Ascending aorta (tissue), 2 donors: ENCODE data around the gene FNDC1. TPM values are rescaled to one million over a fixed set of nuclear protein-coding genes. Genes with fewer than 3 reads are reported as not detected.

Experiments
- DNase-seq, 2 donors: peaks; one replicate each; pipeline ENCODE4 v3.0.0-alpha.2; 2019; ENCODE audit warnings: low spot score in 2 of 2
- H3K27ac ChIP-seq, 2 donors: fragments of 200-600 bp; sonication (generic); one replicate each; pipeline ENCODE4 v1.5.1; 2016 to 2017; ENCODE audit warnings: mild to moderate bottlenecking in 1 of 2
- H3K27me3 ChIP-seq: fragments of 200-600 bp; sonication (generic); one replicate; pipeline ENCODE4 v1.5.1; 2017
- H3K36me3 ChIP-seq, 2 donors: fragments of 200-600 bp; sonication (generic); one replicate each; pipeline ENCODE4 v1.5.1; 2016
- H3K4me1 ChIP-seq, 2 donors: fragments of 200-600 bp; sonication (generic); one replicate each; pipeline ENCODE4 v1.5.1; 2016 to 2017; ENCODE audit warnings: mild to moderate bottlenecking in 1 of 2
- H3K4me3 ChIP-seq, 2 donors: fragments of 200-600 bp; sonication (generic); one replicate each; pipeline ENCODE4 v1.5.1; 2016 to 2017; ENCODE audit warnings: mild to moderate bottlenecking in 1 of 2
- H3K9me3 ChIP-seq, 2 donors: fragments of 200-600 bp; sonication (generic); one replicate each; pipeline ENCODE4 v1.5.1; 2016
- CTCF ChIP-seq, 3 experiments: fragments of 200-600 bp in 2 of 3; fragments of 450-650 bp in 1 of 3; sonication (generic) in 2 of 3; IDR thresholded peaks; one replicate each; pipeline ENCODE4 v1.5.1; 2016 to 2019; ENCODE audit warnings: antibody characterized with exemption in 3 of 3, mild to moderate bottlenecking in 1 of 3, moderate library complexity in 1 of 3
- intact Hi-C: fragments of 100-400 bp; cut with DNase I; formaldehyde crosslinking; loops from one replicate; pipeline ENCODE4 v1.15.1; 2023
- total RNA-seq: library from RNA; depleted of rRNA; stranded (reverse); fragments of >200 nt; gene quantifications from one replicate; pipeline ENCODE4 v1.1.0, GENCODE V29; 2016

FNDC1 gene
- total RNA-seq, 1 donor from 2014 or later: 0.11 TPM

- no peaks in the 10 kb centered on the region for H3K36me3 ChIP-seq
- H3K27ac ChIP-seq: no peak overlapping the region
- intact Hi-C loops: no loop called here
- H3K4me1 ChIP-seq: no peaks in the 10 kb centered on the region
- no peak for DNase-seq
- no peaks in the 10 kb centered on the region for H3K27me3 ChIP-seq
- H3K9me3 ChIP-seq: no peaks in the 10 kb centered on the region
- no peak overlapping the region for H3K4me3 ChIP-seq
- no peak for TF ChIP-seq CTCF (IDR thresholded peaks at IDR 0.05)
Measured at GRCh38 chr6:159132664-159133063, 36.5 kb upstream of the FNDC1 start.

DNA sequence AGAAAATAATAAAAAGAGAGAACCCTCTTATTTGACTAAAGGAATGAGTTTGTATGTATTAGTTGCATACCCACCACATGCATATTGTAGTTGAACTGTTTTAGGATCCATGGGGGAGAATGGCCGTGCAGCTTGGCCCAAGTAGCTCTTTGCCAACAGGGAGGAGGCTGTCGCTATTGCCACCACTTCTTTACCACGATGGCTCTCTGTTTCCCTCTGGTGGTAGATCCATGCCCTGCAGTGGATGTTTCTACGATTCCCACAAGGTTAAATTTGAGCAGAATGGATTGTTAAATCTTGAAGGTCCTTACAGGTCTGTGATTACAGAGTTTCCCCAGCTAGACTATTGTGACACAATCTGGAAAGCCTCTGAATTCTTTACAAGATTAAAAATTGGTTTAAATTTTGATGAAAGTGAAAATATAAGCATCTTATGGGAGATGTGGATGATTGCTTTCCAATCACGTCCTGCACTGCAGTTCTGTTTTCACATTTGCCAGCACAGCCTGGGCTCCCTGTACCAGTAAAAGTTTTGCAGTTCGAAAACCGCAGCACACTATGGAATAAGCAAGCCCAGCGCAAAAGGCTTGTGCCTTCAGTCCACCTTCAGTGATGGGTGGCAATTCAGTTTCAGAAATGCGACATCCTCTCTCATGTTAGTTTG is 34.4 kb upstream of the FNDC1 start:
- TF ChIP-seq CTCF (IDR thresholded peaks at IDR 0.05): peak; percentile 63 to 71 (median 63)
- no peaks in the 10 kb centered on the region for H3K36me3 ChIP-seq
- H3K4me3 ChIP-seq: no peak overlapping the region
- intact Hi-C loops: no loop called here
- H3K27ac ChIP-seq: no peak overlapping the region
- DNase-seq: no peak
- H3K9me3 ChIP-seq: no peaks in the 10 kb centered on the region
- no peaks in the 10 kb centered on the region for H3K27me3 ChIP-seq
- no peaks in the 10 kb centered on the region for H3K4me1 ChIP-seq

DNA sequence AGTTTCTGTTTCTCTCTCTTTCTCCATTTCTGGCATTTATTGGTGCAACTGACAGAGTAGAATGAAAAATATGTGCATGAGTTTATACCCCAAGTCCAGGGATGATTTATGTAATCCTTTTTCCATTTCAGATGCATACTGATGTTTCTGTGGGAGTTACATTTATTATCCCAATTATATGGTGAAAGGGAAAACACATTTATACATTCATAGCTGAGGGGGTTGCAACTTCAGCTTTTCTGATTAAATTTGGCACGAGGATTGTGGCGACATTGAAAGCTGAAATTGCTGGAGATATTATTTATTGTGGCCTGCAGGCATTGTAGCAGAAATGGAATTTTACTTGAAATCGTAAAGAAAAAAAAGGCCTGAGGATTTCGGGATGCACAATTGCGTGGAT is 31.5 kb upstream of the FNDC1 start:
- Histone ChIP-seq H3K27me3 (no peaks in the 10 kb centered on the region), H3K27ac (no peak overlapping the region), H3K36me3 (no peaks in the 10 kb centered on the region), H3K4me3 (no peak overlapping the region), H3K9me3 (no peaks in the 10 kb centered on the region), H3K4me1 (no peaks in the 10 kb centered on the region)
- intact Hi-C loops: no loop called here
- TF ChIP-seq CTCF (IDR thresholded peaks at IDR 0.05): no peak
- DNase-seq: no peak

GRCh38 chr6:159142531-159142930 is 26.7 kb upstream of the FNDC1 start:
- H3K4me1 ChIP-seq: no peaks in the 10 kb centered on the region
- no peaks in the 10 kb centered on the region for H3K9me3 ChIP-seq
- H3K4me3 ChIP-seq: no peak overlapping the region
- no peak overlapping the region for H3K27ac ChIP-seq
- no peaks in the 10 kb centered on the region for H3K36me3 ChIP-seq
- TF ChIP-seq CTCF (IDR thresholded peaks at IDR 0.05): no peak
- intact Hi-C loops: no loop called here
- H3K27me3 ChIP-seq: no peaks in the 10 kb centered on the region
- DNase-seq: no peak

GRCh38 chr6:159148641-159149040 is 20.6 kb upstream of the FNDC1 start:
- no peaks in the 10 kb centered on the region for H3K9me3 ChIP-seq
- H3K4me3 ChIP-seq: no peak overlapping the region
- no peaks in the 10 kb centered on the region for H3K27me3 ChIP-seq
- no peak overlapping the region for H3K27ac ChIP-seq
- TF ChIP-seq CTCF (IDR thresholded peaks at IDR 0.05): no peak
- no peaks in the 10 kb centered on the region for H3K36me3 ChIP-seq
- intact Hi-C loops: no loop called here
- no peak for DNase-seq
- H3K4me1 ChIP-seq: no peaks in the 10 kb centered on the region

DNA sequence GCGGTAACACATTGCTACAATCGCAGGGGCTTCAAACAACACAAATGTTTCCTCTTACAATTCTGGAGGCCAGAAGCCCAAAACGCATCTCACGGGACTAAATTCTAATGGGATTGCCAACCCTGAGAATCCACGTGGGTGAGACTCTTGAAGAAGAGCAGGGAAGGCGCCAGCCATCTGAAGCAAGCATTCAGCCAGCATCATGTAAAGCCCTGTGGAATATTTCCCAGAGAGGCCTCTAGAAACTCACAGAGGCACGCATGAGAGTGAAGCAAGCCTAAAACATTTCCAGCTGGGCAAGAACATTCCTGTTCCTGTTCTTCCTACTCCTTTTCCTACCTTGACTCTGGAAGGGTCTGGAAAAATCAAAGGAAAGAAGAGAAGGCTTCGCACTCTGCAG is 19.6 kb upstream of the FNDC1 start:
- Histone ChIP-seq H3K4me1 (no peaks in the 10 kb centered on the region), H3K27me3 (no peaks in the 10 kb centered on the region), H3K4me3 (no peak overlapping the region), H3K36me3 (no peaks in the 10 kb centered on the region), H3K27ac (no peak overlapping the region), H3K9me3 (no peaks in the 10 kb centered on the region)
- no peak for TF ChIP-seq CTCF (IDR thresholded peaks at IDR 0.05)
- intact Hi-C loops: no loop called here
- no peak for DNase-seq
